ENCODE measurements around the gene EDN1.

The EDN1 gene

DNA sequence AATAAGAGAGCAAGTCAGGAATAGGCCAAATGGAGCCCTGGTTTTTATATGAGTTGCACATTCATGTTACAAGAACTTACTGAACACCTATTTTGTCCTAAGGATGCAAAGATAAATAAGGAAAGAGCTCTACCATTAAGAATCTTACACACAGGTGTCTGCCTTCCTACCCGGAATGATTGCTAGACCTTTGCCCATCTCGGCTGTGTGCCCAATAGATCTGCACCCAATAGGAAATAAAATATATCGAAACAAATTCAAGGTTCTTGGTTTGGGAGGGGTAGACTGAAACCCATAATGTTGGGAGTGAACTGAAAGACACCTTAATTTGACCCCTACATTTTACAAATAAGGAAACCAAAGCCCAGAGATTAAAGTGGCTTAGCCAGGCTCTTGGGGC is 48.9 kb downstream of the EDN1 start:
- DNase-seq (ENCODE audit: low read depth, low spot score), result no peak

DNA sequence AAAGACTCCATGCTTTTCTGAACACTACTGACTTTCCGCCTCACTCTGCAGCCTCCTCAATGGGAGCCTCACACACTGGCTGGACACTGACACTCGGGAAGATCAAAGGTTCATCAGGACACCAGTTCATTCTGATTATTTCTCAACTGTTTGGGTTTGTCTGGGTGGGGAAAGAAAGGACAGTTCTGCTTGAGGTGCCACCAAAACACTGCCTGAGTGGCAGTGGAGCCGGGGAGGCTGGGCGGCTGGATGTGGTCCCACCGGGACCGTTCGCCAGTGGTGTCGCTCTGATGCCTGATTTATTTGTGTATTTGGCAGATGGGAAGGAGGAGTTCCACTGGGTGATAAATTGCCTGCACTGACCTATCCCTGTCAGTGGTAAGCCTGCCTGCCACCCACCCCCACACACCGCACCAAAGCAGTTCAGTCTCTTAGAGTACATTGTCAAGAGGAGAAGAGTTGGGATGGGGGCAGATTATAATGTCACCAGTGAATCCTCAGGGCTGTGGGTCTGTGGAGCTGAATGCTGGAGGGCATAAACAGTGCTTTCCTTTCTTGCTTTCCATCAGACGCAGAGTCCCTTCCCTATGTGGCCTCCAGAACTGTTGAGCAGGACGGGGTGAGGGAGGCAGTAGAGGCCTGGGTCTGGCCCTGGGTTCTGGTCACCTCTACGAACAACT is 49.8 kb downstream of the EDN1 start:
- no peak for DNase-seq (ENCODE audit: low read depth, low spot score)
- H3K4me3 ChIP-seq (ENCODE audit: low read length), result no peak overlapping the region

More for the DNA sequence above, 48.9 kb downstream of the EDN1 start:
- no peak overlapping the region for H3K4me3 ChIP-seq (ENCODE audit: low read length)

DNA sequence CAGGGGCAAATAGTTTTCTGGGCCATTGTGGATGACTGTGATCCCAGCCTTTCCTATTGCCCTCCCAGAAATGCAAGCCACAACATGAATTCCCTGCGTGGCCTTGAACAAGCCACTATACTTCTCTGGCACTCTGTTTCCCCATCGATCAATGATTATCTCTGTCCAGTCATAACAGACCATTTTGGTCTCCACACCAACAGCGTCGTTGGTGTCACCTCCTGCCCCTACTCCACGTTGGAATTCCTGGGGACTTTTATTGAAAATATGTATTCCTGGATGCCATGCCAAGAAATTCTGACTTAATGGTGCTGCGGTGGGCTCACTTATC is 50.3 kb downstream of the EDN1 start:
- no peak overlapping the region for H3K4me3 ChIP-seq (ENCODE audit: low read length)
- no peak for DNase-seq (ENCODE audit: low read depth, low spot score)

GRCh38 chr6:12342664-12343063 is 52.5 kb downstream of the EDN1 start:
- no peak overlapping the region for H3K4me3 ChIP-seq (ENCODE audit: low read length)
- no peak for DNase-seq (ENCODE audit: low read depth, low spot score)

DNA sequence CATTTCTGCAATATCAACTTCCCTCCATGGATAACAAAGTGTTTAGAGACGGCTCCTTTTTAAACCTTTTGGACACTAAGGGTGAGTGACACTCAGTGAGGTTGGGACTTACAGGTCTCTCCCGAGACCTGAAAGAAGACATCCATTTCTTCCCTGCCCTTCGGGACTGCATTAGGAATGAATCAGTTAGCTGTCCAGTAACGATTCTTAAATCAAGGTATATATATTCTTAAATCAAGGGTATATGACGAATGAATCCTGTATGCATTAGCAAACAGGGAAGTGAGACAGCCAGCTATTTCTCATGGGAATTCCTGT is 52.9 kb downstream of the EDN1 start:
- DNase-seq (ENCODE audit: low read depth, low spot score), result no peak
- H3K4me3 ChIP-seq (ENCODE audit: low read length), result no peak overlapping the region

GRCh38 chr6:12343440-12344162 is 53.4 kb downstream of the EDN1 start:
- no peak for DNase-seq (ENCODE audit: low read depth, low spot score)
- no peak overlapping the region for H3K4me3 ChIP-seq (ENCODE audit: low read length)

DNA sequence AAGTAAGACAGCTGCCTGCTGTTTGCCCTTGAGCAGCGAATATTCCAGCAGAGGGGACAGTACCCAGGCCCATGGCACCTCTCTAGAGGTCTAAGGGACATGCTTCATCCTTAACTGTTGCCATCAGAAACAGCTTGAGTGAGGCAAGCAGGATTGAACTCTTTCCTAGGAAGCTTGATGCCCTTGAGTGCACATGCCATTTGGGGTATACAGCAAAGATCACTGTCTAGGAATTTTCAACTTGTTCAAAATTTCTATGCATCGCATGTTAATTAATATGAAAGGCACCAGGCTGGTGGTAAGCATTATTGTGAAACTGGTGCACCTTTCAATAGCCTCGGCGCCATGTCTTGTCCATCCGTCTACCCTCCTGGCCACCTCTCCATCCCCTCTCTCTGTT is 54.1 kb downstream of the EDN1 start:
- H3K4me3 ChIP-seq (ENCODE audit: low read length), result no peak overlapping the region

DNA sequence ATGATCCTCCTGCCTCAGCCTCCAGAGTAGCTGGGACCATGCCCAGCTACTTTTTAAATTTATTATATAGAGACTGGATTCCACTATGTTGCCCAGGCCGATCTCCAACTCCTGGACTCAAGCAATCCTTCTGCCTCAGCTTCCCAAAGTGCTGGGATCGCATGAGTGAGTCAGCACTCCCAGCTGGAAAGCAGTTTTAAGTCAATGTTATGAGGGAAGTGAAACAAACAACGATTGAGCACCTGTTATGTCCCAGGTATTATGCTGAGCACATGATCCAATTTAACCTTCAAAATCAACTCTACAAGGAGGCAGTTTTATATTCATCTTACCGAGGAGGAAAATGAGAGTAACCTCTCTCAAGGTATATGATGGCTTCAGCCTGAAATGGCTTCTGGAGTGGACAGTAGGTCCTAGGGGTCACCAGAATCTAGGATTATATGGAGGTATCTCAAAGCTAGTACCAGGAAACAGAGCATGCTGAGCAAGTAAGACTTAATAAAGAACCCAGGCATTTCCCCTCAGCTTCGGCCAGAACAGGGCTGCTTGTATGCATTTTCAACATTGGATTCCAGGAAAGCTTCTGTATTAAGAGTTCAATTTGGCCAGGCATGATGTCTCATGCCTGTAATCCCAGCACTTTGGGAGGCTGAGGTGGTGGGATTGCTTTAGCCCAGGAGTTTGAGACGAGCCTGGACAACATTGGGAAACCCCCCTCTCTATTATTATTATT is 55.0 kb downstream of the EDN1 start:
- DNase-seq (ENCODE audit: low read depth, low spot score), result no peak
- H3K4me3 ChIP-seq (ENCODE audit: low read length), result no peak overlapping the region

More for the DNA sequence above, 54.1 kb downstream of the EDN1 start:
- no peak for DNase-seq (ENCODE audit: low read depth, low spot score)

GRCh38 chr6:12345694-12346058 is 55.5 kb downstream of the EDN1 start:
- DNase-seq (ENCODE audit: low read depth, low spot score), result no peak
- no peak overlapping the region for H3K4me3 ChIP-seq (ENCODE audit: low read length)
